ENCODE data around the gene PROX2. TPM values are rescaled to one million over a fixed set of nuclear protein-coding genes. Genes with fewer than 3 reads are reported as not detected.

The PROX2 gene
- total RNA-seq, 4 donors from 2014 or later: not detected

GRCh38 chr14:74905595-74906142 is 29.7 kb upstream of the PROX2 start:
- H3K36me3 ChIP-seq: peaks cover 0 to 49% (median 17%) of the 10 kb centered on the region in 3 donors
- H3K4me3 ChIP-seq: no peak overlapping the region
- peak; percentile 59 to 84 for DNase-seq (ENCODE audit: low spot score in 2 of 2)
- 37 to 51% methylated on average over 10 to 14 of the region's 14 CpGs for WGBS, 2 donors
- no peak for TF ChIP-seq POLR2A (IDR thresholded peaks at IDR 0.05)
- TF ChIP-seq, protein P1, sequence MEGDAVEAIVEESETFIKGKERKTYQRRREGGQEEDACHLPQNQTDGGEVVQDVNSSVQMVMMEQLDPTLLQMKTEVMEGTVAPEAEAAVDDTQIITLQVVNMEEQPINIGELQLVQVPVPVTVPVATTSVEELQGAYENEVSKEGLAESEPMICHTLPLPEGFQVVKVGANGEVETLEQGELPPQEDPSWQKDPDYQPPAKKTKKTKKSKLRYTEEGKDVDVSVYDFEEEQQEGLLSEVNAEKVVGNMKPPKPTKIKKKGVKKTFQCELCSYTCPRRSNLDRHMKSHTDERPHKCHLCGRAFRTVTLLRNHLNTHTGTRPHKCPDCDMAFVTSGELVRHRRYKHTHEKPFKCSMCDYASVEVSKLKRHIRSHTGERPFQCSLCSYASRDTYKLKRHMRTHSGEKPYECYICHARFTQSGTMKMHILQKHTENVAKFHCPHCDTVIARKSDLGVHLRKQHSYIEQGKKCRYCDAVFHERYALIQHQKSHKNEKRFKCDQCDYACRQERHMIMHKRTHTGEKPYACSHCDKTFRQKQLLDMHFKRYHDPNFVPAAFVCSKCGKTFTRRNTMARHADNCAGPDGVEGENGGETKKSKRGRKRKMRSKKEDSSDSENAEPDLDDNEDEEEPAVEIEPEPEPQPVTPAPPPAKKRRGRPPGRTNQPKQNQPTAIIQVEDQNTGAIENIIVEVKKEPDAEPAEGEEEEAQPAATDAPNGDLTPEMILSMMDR (IDR thresholded peaks at IDR 0.05): peak; percentile 91 to 95 (median 94)
- no peaks in the 10 kb centered on the region for H3K9me3 ChIP-seq
- H3K27ac ChIP-seq: peak overlapping the region in 2 of 4 donors; percentile 35 to 37
- no peaks in the 10 kb centered on the region for H3K27me3 ChIP-seq
- peaks cover 0 to 28% (median 7%) of the 10 kb centered on the region in 4 donors for H3K4me1 ChIP-seq

GRCh38 chr14:74904635-74905503 is 28.9 kb upstream of the PROX2 start:
- peaks cover 0 to 28% (median 7%) of the 10 kb centered on the region in 4 donors for H3K4me1 ChIP-seq
- no peak overlapping the region for H3K4me3 ChIP-seq
- 80 to 82% methylated on average over 6 of the region's 6 CpGs for WGBS, 2 donors
- peak in 1 of 2 donors; percentile 60 for DNase-seq (ENCODE audit: low spot score in 2 of 2)
- TF ChIP-seq, protein P1 (IDR thresholded peaks at IDR 0.05): no peak
- no peak for TF ChIP-seq POLR2A (IDR thresholded peaks at IDR 0.05)
- no peak for TF ChIP-seq EP300 (IDR thresholded peaks at IDR 0.05)
- H3K9me3 ChIP-seq: no peaks in the 10 kb centered on the region
- H3K27ac ChIP-seq: peak overlapping the region in 2 of 4 donors; percentile 35 to 37
- no peaks in the 10 kb centered on the region for H3K27me3 ChIP-seq
- peaks cover 0 to 57% (median 24%) of the 10 kb centered on the region in 3 donors for H3K36me3 ChIP-seq

- WGBS, 2 donors: 58 to 64% methylated on average over 10 of the region's 10 CpGs
- no peak overlapping the region for H3K4me3 ChIP-seq
- DNase-seq (ENCODE audit: low spot score in 2 of 2): no peak
- H3K36me3 ChIP-seq: peaks cover 4 to 74% (median 39%) of the 10 kb centered on the region in 3 donors
- TF ChIP-seq POLR2A (IDR thresholded peaks at IDR 0.05) (no peak), EP300 (IDR thresholded peaks at IDR 0.05) (no peak)
- TF ChIP-seq, protein P1 (IDR thresholded peaks at IDR 0.05): no peak
- no peak overlapping the region for H3K27ac ChIP-seq
- no peaks in the 10 kb centered on the region for H3K9me3 ChIP-seq
- H3K27me3 ChIP-seq: no peaks in the 10 kb centered on the region
- H3K4me1 ChIP-seq: peaks cover 0 to 28% (median 7%) of the 10 kb centered on the region in 4 donors
These were observed 27.2 kb upstream of the PROX2 start for GRCh38 chr14:74902941-74903705.

GRCh38 chr14:74898694-74899093 is 22.7 kb upstream of the PROX2 start:
- WGBS, 2 donors: 87 to 88% methylated on average over 5 of the region's 5 CpGs

More at GRCh38 chr14:74898694-74899093, 22.7 kb upstream of the PROX2 start:
- Histone ChIP-seq H3K9me3 (no peaks in the 10 kb centered on the region), H3K27me3 (no peaks in the 10 kb centered on the region), H3K4me3 (no peak overlapping the region), H3K36me3 (peaks cover 4 to 98% (median 76%) of the 10 kb centered on the region in 3 donors), H3K27ac (no peak overlapping the region), H3K4me1 (no peaks in the 10 kb centered on the region)
- no peak for TF ChIP-seq EP300 (IDR thresholded peaks at IDR 0.05)
- TF ChIP-seq, protein P1 (IDR thresholded peaks at IDR 0.05): no peak
- no peak for TF ChIP-seq POLR2A (IDR thresholded peaks at IDR 0.05)
- DNase-seq (ENCODE audit: low spot score in 2 of 2): no peak
